ENCODE measurements around the gene PITRM1.

PITRM1 gene

DNA sequence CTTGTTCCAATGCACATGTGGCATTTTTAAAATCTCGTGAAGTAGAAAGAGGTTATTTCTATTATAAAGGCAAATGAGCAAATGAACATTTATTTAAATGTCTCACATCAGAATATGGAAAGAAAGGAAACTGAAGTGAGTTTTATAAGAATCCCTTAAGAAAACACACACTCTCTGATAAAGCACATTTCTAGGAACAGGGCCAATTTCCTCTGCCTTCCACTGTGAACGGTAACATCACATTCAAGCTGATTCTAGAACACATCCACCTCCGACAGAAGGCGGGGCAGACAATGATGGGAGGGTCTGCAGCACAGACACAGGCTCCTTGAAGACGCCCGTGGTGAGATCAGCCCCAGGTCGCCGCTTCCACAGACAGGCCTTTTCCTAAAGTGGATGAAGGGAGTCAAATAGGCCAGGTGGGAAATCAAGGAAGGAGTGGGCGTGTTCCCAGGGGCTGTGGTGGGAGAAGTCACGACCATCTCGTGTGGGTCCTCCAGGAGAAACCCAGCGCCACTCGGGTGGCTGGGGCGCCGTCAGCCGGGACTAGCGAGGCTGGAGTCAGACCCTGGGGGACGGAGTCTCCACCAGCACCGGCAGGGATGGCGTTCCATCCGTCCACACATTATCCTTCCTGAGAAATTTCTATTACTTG, 31.1 kb downstream of the PITRM1 start:
- 96% methylated on average over 11 of the region's 21 CpGs for WGBS (ENCODE audit: insufficient coverage)
- Histone ChIP-seq H3K36me3 (ENCODE audit: control insufficient read depth in 4 of 4, insufficient read depth in 4 of 4, low read length in 3 of 4) (peaks cover 27 to 98% (median 84%) of the 10 kb centered on the region in 4 experiments), H3K4me3 (ENCODE audit: control insufficient read depth in 1 of 7, extremely low read depth in 1 of 7, insufficient read depth in 4 of 7, low read depth in 2 of 7, low read length in 6 of 7) (no peak overlapping the region), H3K9me3 (ENCODE audit: control extremely low read depth in 1 of 5, control insufficient read depth in 4 of 5, insufficient read depth in 2 of 5, low read depth in 1 of 5, low read length in 4 of 5) (no peaks in the 10 kb centered on the region), H3K27ac (ENCODE audit: insufficient read depth in 1 of 2, low read depth in 1 of 2, low read length in 2 of 2, poor library complexity in 1 of 2, severe bottlenecking in 2 of 2) (no peak overlapping the region), H3K27me3 (replicated peaks in 2 of 5; ENCODE audit: control insufficient read depth in 4 of 5, insufficient read depth in 5 of 5, low read length in 4 of 5) (no peaks in the 10 kb centered on the region), H3K4me1 (ENCODE audit: control extremely low read depth in 1 of 4, control insufficient read depth in 4 of 4, insufficient read depth in 4 of 4, low read length in 3 of 4) (no peaks in the 10 kb centered on the region)
- no peak for DNase-seq
- ChIA-PET CTCF (interaction anchor here (0.7 kb wide), 1 partner anchor 33 kb away, joined by 3 read pairs; no protein-coding TSS in a partner anchor), POLR2A (no interaction called here)

DNA sequence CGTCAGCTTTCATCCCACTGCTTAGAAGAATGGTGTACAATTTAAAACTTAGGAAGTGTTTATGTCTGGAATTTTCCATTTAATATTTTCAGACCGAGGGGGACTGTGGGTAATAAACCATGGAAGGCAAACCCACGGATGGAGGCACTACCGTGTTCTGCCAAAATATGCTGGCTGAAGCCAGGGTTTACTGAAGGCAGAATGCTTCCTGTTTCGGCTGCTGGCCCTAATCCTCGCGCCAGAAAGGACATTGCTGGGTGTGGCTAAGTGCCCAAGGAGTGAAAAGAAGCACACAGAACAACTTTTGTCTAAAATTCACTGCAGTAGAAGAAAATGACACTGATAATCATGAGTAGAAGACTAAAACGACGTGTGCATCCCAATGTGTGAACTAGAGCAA, 32.3 kb downstream of the PITRM1 start:
- H3K27me3 ChIP-seq (replicated peaks in 2 of 5; ENCODE audit: control insufficient read depth in 4 of 5, insufficient read depth in 5 of 5, low read length in 4 of 5): no peaks in the 10 kb centered on the region
- ChIA-PET POLR2A (no interaction called here), CTCF (no interaction called here)
- no peak for DNase-seq
- H3K4me3 ChIP-seq (ENCODE audit: control insufficient read depth in 1 of 7, extremely low read depth in 1 of 7, insufficient read depth in 4 of 7, low read depth in 2 of 7, low read length in 6 of 7): no peak overlapping the region
- no peaks in the 10 kb centered on the region for H3K4me1 ChIP-seq (ENCODE audit: control extremely low read depth in 1 of 4, control insufficient read depth in 4 of 4, insufficient read depth in 4 of 4, low read length in 3 of 4)
- 96% methylated on average over 8 of the region's 9 CpGs for WGBS (ENCODE audit: insufficient coverage)
- H3K27ac ChIP-seq (ENCODE audit: insufficient read depth in 1 of 2, low read depth in 1 of 2, low read length in 2 of 2, poor library complexity in 1 of 2, severe bottlenecking in 2 of 2): no peak overlapping the region
- no peaks in the 10 kb centered on the region for H3K9me3 ChIP-seq (ENCODE audit: control extremely low read depth in 1 of 5, control insufficient read depth in 4 of 5, insufficient read depth in 2 of 5, low read depth in 1 of 5, low read length in 4 of 5)
- peaks cover 24 to 98% (median 85%) of the 10 kb centered on the region in 4 experiments for H3K36me3 ChIP-seq (ENCODE audit: control insufficient read depth in 4 of 4, insufficient read depth in 4 of 4, low read length in 3 of 4)

DNA sequence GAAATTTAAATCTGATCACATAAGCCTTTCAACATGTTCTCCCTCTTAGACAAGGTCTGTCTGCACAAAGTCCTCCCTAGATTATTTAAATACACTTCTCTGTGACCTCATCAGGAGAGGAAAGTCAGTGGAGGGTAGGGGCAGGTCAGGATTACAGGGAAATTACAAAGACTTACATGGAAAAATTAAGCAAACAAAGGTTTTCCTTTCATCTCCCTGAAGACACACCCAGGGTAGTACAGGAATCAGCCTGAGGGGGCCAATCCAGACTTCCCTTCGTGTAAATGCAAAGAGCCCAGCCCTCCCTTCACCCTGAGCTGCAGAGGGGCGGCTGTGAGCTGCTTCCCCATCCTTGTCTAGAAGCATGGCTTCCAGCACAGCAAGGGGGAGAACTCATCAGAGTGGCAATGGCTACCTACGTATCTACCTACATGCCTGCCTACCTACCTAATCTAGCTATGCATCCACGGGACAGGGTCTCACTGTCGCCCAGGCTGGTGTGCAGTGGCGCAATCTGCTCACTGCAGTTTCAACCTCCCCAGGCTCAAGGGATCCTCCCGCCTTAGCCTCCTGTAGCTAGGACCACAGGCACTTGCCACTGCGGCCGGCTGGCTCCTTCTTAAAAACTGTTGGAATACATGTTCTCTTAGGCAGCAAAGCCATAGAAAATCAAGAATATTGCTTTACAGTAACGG, 33.2 kb downstream of the PITRM1 start:
- POLR2A ChIA-PET: no interaction called here
- DNase-seq: no peak
- no peaks in the 10 kb centered on the region for H3K27me3 ChIP-seq (replicated peaks in 2 of 5; ENCODE audit: control insufficient read depth in 4 of 5, insufficient read depth in 5 of 5, low read length in 4 of 5)
- H3K4me3 ChIP-seq (ENCODE audit: control insufficient read depth in 1 of 7, extremely low read depth in 1 of 7, insufficient read depth in 4 of 7, low read depth in 2 of 7, low read length in 6 of 7): no peak overlapping the region
- no peaks in the 10 kb centered on the region for H3K9me3 ChIP-seq (ENCODE audit: control extremely low read depth in 1 of 5, control insufficient read depth in 4 of 5, insufficient read depth in 2 of 5, low read depth in 1 of 5, low read length in 4 of 5)
- 98% methylated on average over 9 of the region's 10 CpGs for WGBS (ENCODE audit: insufficient coverage)
- CTCF ChIA-PET: interaction anchor here (1.3 to 1.5 kb wide), 2 partner anchors 17 to 26 kb away, joined by 3 read pairs; no protein-coding TSS in a partner anchor
- no peak overlapping the region for H3K27ac ChIP-seq (ENCODE audit: insufficient read depth in 1 of 2, low read depth in 1 of 2, low read length in 2 of 2, poor library complexity in 1 of 2, severe bottlenecking in 2 of 2)
- H3K36me3 ChIP-seq (ENCODE audit: control insufficient read depth in 4 of 4, insufficient read depth in 4 of 4, low read length in 3 of 4): peaks cover 19 to 98% (median 87%) of the 10 kb centered on the region in 4 experiments
- H3K4me1 ChIP-seq (ENCODE audit: control extremely low read depth in 1 of 4, control insufficient read depth in 4 of 4, insufficient read depth in 4 of 4, low read length in 3 of 4): no peaks in the 10 kb centered on the region

DNA sequence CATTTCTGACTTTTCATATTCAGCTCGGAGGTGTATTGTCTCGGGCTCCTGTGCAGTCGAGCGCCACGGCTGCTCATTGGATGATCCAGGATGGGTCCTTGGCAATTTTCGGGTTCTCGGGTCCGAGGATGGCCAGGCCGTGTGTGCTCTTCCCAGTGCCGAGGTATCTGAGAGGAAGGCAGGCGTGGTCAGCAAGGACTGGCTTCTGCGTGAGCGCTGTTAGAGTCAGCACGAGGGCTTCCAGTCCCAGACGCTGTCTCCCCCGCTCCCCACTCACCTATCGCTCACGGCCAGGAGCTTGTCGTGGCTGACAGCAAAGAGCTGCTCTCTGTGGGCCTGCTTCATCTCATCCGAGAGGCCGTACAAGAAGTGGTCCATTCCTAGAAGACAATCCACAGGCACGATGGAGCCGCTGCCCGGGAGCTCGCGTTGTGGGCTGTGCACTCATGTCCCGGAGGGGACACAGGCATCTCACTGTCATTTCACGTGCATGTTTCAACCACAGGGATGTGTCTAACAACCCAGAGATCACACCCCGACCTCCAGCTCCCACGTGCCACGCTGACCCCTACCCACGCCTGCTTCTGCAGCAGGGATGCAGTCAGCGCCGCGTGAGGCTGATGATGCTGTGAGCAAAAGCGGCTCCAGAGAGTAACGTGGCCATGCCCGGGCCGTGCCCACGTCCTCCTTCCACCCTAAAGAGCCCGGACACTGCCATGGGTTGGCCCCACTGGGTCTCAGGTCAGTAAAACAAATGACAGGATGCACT, 34.4 kb downstream of the PITRM1 start:
- no peak overlapping the region for H3K27ac ChIP-seq (ENCODE audit: insufficient read depth in 1 of 2, low read depth in 1 of 2, low read length in 2 of 2, poor library complexity in 1 of 2, severe bottlenecking in 2 of 2)
- H3K27me3 ChIP-seq (replicated peaks in 2 of 5; ENCODE audit: control insufficient read depth in 4 of 5, insufficient read depth in 5 of 5, low read length in 4 of 5): no peaks in the 10 kb centered on the region
- no peaks in the 10 kb centered on the region for H3K9me3 ChIP-seq (ENCODE audit: control extremely low read depth in 1 of 5, control insufficient read depth in 4 of 5, insufficient read depth in 2 of 5, low read depth in 1 of 5, low read length in 4 of 5)
- CTCF ChIA-PET: interaction anchor here (1.0 to 1.5 kb wide), 3 partner anchors 15 to 27 kb away, joined by 3 read pairs; no protein-coding TSS in a partner anchor
- no peaks in the 10 kb centered on the region for H3K4me1 ChIP-seq (ENCODE audit: control extremely low read depth in 1 of 4, control insufficient read depth in 4 of 4, insufficient read depth in 4 of 4, low read length in 3 of 4)
- peaks cover 13 to 98% (median 87%) of the 10 kb centered on the region in 4 experiments for H3K36me3 ChIP-seq (ENCODE audit: control insufficient read depth in 4 of 4, insufficient read depth in 4 of 4, low read length in 3 of 4)
- POLR2A ChIA-PET: no interaction called here
- WGBS (ENCODE audit: insufficient coverage): 98% methylated on average over 41 of the region's 41 CpGs
- DNase-seq: no peak
- H3K4me3 ChIP-seq (ENCODE audit: control insufficient read depth in 1 of 7, extremely low read depth in 1 of 7, insufficient read depth in 4 of 7, low read depth in 2 of 7, low read length in 6 of 7): no peak overlapping the region

DNA sequence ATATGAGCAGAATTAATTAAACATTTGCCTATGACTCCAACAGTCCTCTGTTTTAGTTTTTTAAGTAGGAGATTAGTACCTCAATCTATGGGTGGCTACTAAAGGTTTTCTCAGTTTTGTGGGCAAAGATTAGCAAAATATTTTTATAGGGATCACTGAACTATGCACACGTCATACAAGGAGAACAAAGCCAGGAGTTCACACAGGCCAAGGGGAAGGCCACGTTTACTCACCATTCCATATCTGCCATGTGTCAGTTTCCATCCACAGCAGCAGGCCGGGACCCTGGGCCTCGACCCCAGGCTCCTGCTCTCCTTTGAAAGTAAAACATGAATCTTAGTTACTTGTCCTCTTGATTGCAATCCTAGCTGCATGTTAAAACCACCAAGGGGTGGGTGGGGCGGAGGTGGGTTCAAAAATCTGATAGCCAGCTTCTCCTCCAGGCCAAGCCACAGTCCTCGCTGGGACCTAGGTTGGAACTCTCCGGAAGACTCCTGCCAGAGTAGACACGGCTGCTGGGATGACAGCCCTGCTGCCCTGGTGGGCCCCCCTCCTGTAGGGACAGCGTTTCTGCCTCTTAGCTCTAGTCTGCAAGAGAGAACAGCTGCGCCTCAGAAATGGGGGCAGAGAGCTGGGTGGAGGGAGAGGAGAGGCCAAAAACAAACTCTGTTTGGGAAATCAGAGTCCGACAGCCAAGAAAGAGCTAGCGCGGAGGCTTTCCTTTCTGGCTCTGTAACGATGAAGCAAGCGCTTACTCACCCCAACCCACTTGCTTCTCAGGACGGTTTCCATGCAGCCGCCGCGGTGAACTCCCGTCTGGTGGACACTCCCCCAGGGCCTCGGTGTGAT, 35.6 kb downstream of the PITRM1 start:
- Histone ChIP-seq H3K27ac (ENCODE audit: insufficient read depth in 1 of 2, low read depth in 1 of 2, low read length in 2 of 2, poor library complexity in 1 of 2, severe bottlenecking in 2 of 2) (no peak overlapping the region), H3K9me3 (ENCODE audit: control extremely low read depth in 1 of 5, control insufficient read depth in 4 of 5, insufficient read depth in 2 of 5, low read depth in 1 of 5, low read length in 4 of 5) (no peaks in the 10 kb centered on the region), H3K36me3 (ENCODE audit: control insufficient read depth in 4 of 4, insufficient read depth in 4 of 4, low read length in 3 of 4) (peaks cover 7 to 98% (median 87%) of the 10 kb centered on the region in 4 experiments), H3K4me3 (ENCODE audit: control insufficient read depth in 1 of 7, extremely low read depth in 1 of 7, insufficient read depth in 4 of 7, low read depth in 2 of 7, low read length in 6 of 7) (no peak overlapping the region), H3K27me3 (replicated peaks in 2 of 5; ENCODE audit: control insufficient read depth in 4 of 5, insufficient read depth in 5 of 5, low read length in 4 of 5) (no peaks in the 10 kb centered on the region), H3K4me1 (ENCODE audit: control extremely low read depth in 1 of 4, control insufficient read depth in 4 of 4, insufficient read depth in 4 of 4, low read length in 3 of 4) (no peaks in the 10 kb centered on the region)
- CTCF ChIA-PET: no interaction called here
- 94% methylated on average over 19 of the region's 21 CpGs for WGBS (ENCODE audit: insufficient coverage)
- DNase-seq: no peak
- POLR2A ChIA-PET: no interaction called here

DNA sequence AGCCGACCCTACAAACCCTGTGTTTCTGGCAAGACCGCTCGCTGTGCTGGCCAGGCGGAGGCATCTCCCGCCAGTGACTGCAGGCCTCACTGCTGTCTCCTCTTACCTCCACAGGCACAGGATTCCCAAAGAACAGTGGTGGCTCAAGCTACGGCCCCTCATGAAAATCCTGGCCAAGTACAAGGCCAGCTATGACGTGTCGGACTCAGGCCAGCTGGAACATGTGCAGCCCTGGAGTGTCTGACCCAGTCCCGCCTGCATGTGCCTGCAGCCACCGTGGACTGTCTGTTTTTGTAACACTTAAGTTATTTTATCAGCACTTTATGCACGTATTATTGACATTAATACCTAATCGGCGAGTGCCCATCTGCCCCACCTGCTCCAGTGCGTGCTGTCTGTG, 36.2 kb downstream of the PITRM1 start:
- ChIA-PET POLR2A (no interaction called here), CTCF (no interaction called here)
- peaks cover 7 to 96% (median 84%) of the 10 kb centered on the region in 4 experiments for H3K36me3 ChIP-seq (ENCODE audit: control insufficient read depth in 4 of 4, insufficient read depth in 4 of 4, low read length in 3 of 4)
- no peak for DNase-seq
- H3K4me1 ChIP-seq (ENCODE audit: control extremely low read depth in 1 of 4, control insufficient read depth in 4 of 4, insufficient read depth in 4 of 4, low read length in 3 of 4): no peaks in the 10 kb centered on the region
- H3K27ac ChIP-seq (ENCODE audit: insufficient read depth in 1 of 2, low read depth in 1 of 2, low read length in 2 of 2, poor library complexity in 1 of 2, severe bottlenecking in 2 of 2): no peak overlapping the region
- no peaks in the 10 kb centered on the region for H3K27me3 ChIP-seq (replicated peaks in 2 of 5; ENCODE audit: control insufficient read depth in 4 of 5, insufficient read depth in 5 of 5, low read length in 4 of 5)
- no peak overlapping the region for H3K4me3 ChIP-seq (ENCODE audit: control insufficient read depth in 1 of 7, extremely low read depth in 1 of 7, insufficient read depth in 4 of 7, low read depth in 2 of 7, low read length in 6 of 7)
- WGBS (ENCODE audit: insufficient coverage): 97% methylated on average over 8 of the region's 14 CpGs
- no peaks in the 10 kb centered on the region for H3K9me3 ChIP-seq (ENCODE audit: control extremely low read depth in 1 of 5, control insufficient read depth in 4 of 5, insufficient read depth in 2 of 5, low read depth in 1 of 5, low read length in 4 of 5)

All from common myeloid progenitor, CD34-positive (primary cell).